Glutamatergic neuron (in vitro differentiated cells): ENCODE measurements around the gene CEACAM16. TPM values are rescaled to one million over a fixed set of nuclear protein-coding genes. Genes with fewer than 3 reads are reported as not detected.

Experiments used
- DNase-seq: peaks from one replicate; pipeline ENCODE4 v3.0.0; 2022
- H3K27ac Mint-ChIP-seq: one replicate; pipeline ENCODE4 v1.8.0; 2020; ENCODE audit warnings: mild to moderate bottlenecking, mixed read lengths, inconsistent platforms; ENCODE audit not compliant: unreplicated experiment
- H3K27me3 Mint-ChIP-seq: one replicate; pipeline ENCODE4 v1.8.0; 2020; ENCODE audit warnings: mild to moderate bottlenecking, moderate library complexity, mixed read lengths, inconsistent platforms; ENCODE audit not compliant: unreplicated experiment
- H3K36me3 Mint-ChIP-seq: one replicate; pipeline ENCODE4 v1.8.0; 2020; ENCODE audit warnings: mild to moderate bottlenecking, mixed read lengths, inconsistent platforms; ENCODE audit not compliant: unreplicated experiment
- H3K4me1 Mint-ChIP-seq: one replicate; pipeline ENCODE4 v1.8.0; 2020; ENCODE audit warnings: mild to moderate bottlenecking, low read depth, mixed read lengths, inconsistent platforms; ENCODE audit not compliant: unreplicated experiment
- H3K4me3 Mint-ChIP-seq: one replicate; pipeline ENCODE4 v1.8.0; 2020; ENCODE audit warnings: mild to moderate bottlenecking, mixed read lengths, inconsistent platforms; ENCODE audit not compliant: unreplicated experiment
- H3K9me3 Mint-ChIP-seq: one replicate; pipeline ENCODE4 v1.8.0; 2020; ENCODE audit warnings: mild to moderate bottlenecking, moderate library complexity, mixed read lengths, inconsistent platforms; ENCODE audit not compliant: unreplicated experiment
- CTCF ChIP-seq: fragments of 200-600 bp; sonication (generic); IDR thresholded peaks from one replicate; pipeline ENCODE4 v1.5.0; 2021; ENCODE audit not compliant: partially characterized antibody, unreplicated experiment
- total RNA-seq: library from RNA; stranded (reverse); fragmentation: NEBNext Ultra II Directional; extraction: Animal tissue kit (Norgen Biotek cat#: 25700); gene quantifications from one replicate; pipeline ENCODE4 v1.2.1, GENCODE V29; 2021; ENCODE audit not compliant: unreplicated experiment

The CEACAM16 gene
- total RNA-seq, 1 donor from 2014 or later: not detected

GRCh38 chr19:44657211-44657921 is 41.6 kb upstream of the CEACAM16 start:
- H3K4me3 Mint-ChIP-seq: no peak overlapping the region
- peaks cover 9% of the 10 kb centered on the region for H3K4me1 Mint-ChIP-seq
- DNase-seq: peak; percentile 88
- H3K27ac Mint-ChIP-seq: no peak overlapping the region
- peak; percentile 92 for TF ChIP-seq CTCF
- H3K36me3 Mint-ChIP-seq: no peaks in the 10 kb centered on the region
- no peaks in the 10 kb centered on the region for H3K27me3 Mint-ChIP-seq
- H3K9me3 Mint-ChIP-seq: peaks cover 2% of the 10 kb centered on the region

- peaks cover 15% of the 10 kb centered on the region for H3K4me1 Mint-ChIP-seq
- TF ChIP-seq CTCF: no peak
- DNase-seq: no peak
- no peaks in the 10 kb centered on the region for H3K36me3 Mint-ChIP-seq
- no peak overlapping the region for H3K4me3 Mint-ChIP-seq
- peaks cover 3% of the 10 kb centered on the region for H3K9me3 Mint-ChIP-seq
- no peaks in the 10 kb centered on the region for H3K27me3 Mint-ChIP-seq
- H3K27ac Mint-ChIP-seq: no peak overlapping the region
These were observed 40.8 kb upstream of the CEACAM16 start for GRCh38 chr19:44658069-44658733.

GRCh38 chr19:44660081-44660480 is 38.9 kb upstream of the CEACAM16 start:
- Mint-ChIP-seq H3K27me3 (no peaks in the 10 kb centered on the region), H3K4me1 (peaks cover 15% of the 10 kb centered on the region), H3K9me3 (peaks cover 3% of the 10 kb centered on the region), H3K27ac (no peak overlapping the region), H3K4me3 (no peak overlapping the region), H3K36me3 (no peaks in the 10 kb centered on the region)
- DNase-seq: no peak
- TF ChIP-seq CTCF: no peak

- TF ChIP-seq CTCF: no peak
- Mint-ChIP-seq H3K36me3 (no peaks in the 10 kb centered on the region), H3K4me1 (peaks cover 15% of the 10 kb centered on the region), H3K27me3 (no peaks in the 10 kb centered on the region), H3K27ac (no peak overlapping the region), H3K4me3 (no peak overlapping the region), H3K9me3 (peaks cover 3% of the 10 kb centered on the region)
- no peak for DNase-seq
These were observed 37.7 kb upstream of the CEACAM16 start for GRCh38 chr19:44661205-44661604.

- no peak for TF ChIP-seq CTCF
- Mint-ChIP-seq H3K4me1 (peaks cover 15% of the 10 kb centered on the region), H3K9me3 (peaks cover 3% of the 10 kb centered on the region), H3K4me3 (no peak overlapping the region), H3K27ac (no peak overlapping the region), H3K36me3 (no peaks in the 10 kb centered on the region), H3K27me3 (no peaks in the 10 kb centered on the region)
- DNase-seq: no peak
These were observed 37.0 kb upstream of the CEACAM16 start for GRCh38 chr19:44661904-44662303.
